K562 (cell line): ENCODE data around the gene ADGRL3. TPM values are rescaled to one million over a fixed set of nuclear protein-coding genes. Genes with fewer than 3 reads are reported as not detected.

Experiments used
- ATAC-seq: fragments of 200-7000 bp; cut with Tn5 transposase; 3 replicates; pipeline ENCODE4 v1.9.1; 2020; ENCODE audit warnings: moderate library complexity
- BruUV-seq: library from RNA; stranded (reverse); fragments of 400-500 nt; replicated peaks from 2 replicates; lab custom pipeline; 2021; lab: Mats Ljungman, UMichigan
- CTCF ChIA-PET: fragments of 300-600 bp; formaldehyde crosslinking; extraction: SDS; loops from one replicate; lab custom pipeline; 2021; ENCODE audit warnings: low intra/inter-chr PET ratio; lab: Yijun Ruan, JAX
- POLR2A ChIA-PET: fragments of 300-600, 350-650 bp; sonication (Branson Sonifier 250); formaldehyde crosslinking; extraction: SDS; loops from one replicate; lab custom pipeline; 2021; ENCODE audit warnings: antibody characterized with exemption, inconsistent platforms; lab: Yijun Ruan, JAX
- DNase-seq, 4 experiments: peaks; one replicate each; pipeline versions ENCODE4 v3.0.0 to v3.0.0-alpha.2; 2011 to 2018; ENCODE audit warnings: low spot score in 3 of 4, mixed read lengths in 3 of 4; ENCODE audit errors: extremely low read depth in 1 of 4
- FAIRE-seq: peaks from 2 replicates; lab custom pipeline; 2011; peaks lifted over from hg19 to GRCh38; lab: Jason Lieb, UNC
- H2AFZ ChIP-seq: 2 replicates; pipeline ENCODE4 v1.6.0; 2011; ENCODE audit warnings: low read depth, low read length, control low read depth, inconsistent platforms
- H3K27ac ChIP-seq: fragments of 200-600 bp; 3 replicates; pipeline ENCODE4 v1.8.0; 2011; ENCODE audit warnings: low read depth, mild to moderate bottlenecking, control low read depth, inconsistent platforms, low read length, moderate library complexity, mixed read lengths; ENCODE audit errors: extremely low read depth
- H3K27me3 ChIP-seq, 2 experiments: fragments of 300-600 bp in 1 of 2; 2 replicates in 1 of 2; 3 replicates in 1 of 2; pipeline versions ENCODE4 v1.6.0 to v1.8.0; 2011; ENCODE audit warnings: inconsistent platforms in 2 of 2, low read length in 2 of 2, mild to moderate bottlenecking in 1 of 2, mixed read lengths in 1 of 2, moderate library complexity in 1 of 2; ENCODE audit not compliant: control insufficient read depth in 2 of 2, insufficient read depth in 2 of 2
- H3K36me3 ChIP-seq: fragments of 300-600 bp; 3 replicates; pipeline ENCODE4 v1.8.0; 2011; ENCODE audit warnings: mild to moderate bottlenecking, low read length, inconsistent platforms; ENCODE audit not compliant: control insufficient read depth, insufficient read depth
- H3K4me1 ChIP-seq, 2 experiments: fragments of 200-600 bp in 1 of 2; replicated peaks in 1 of 2; 2 replicates in 1 of 2; 3 replicates in 1 of 2; pipeline versions ENCODE4 v1.5.1 to v1.8.0; 2011; ENCODE audit warnings: inconsistent platforms in 2 of 2, low read length in 2 of 2, mild to moderate bottlenecking in 1 of 2, mixed read lengths in 1 of 2, moderate library complexity in 1 of 2; ENCODE audit not compliant: control insufficient read depth in 2 of 2, insufficient read depth in 2 of 2
- H3K4me2 ChIP-seq: 2 replicates; pipeline ENCODE4 v1.6.1; 2011; ENCODE audit warnings: low read length, control low read depth, inconsistent platforms, mixed read lengths; ENCODE audit not compliant: insufficient read depth
- H3K4me3 ChIP-seq: fragments of 200-600 bp; sonication (generic), shearing (Covaris generic); 2 replicates; pipeline ENCODE4 v1.5.1; 2016; ENCODE audit warnings: control low read depth, inconsistent platforms
- H3K79me2 ChIP-seq: fragments of 200-600 bp; 3 replicates; pipeline ENCODE4 v1.8.0; 2011; ENCODE audit warnings: low read length, inconsistent platforms; ENCODE audit not compliant: control insufficient read depth, insufficient read depth
- H3K9ac ChIP-seq, 2 experiments: 2 replicates each; pipeline versions ENCODE4 v1.6.0 to v1.6.1; 2011; ENCODE audit warnings: low read depth in 2 of 2, low read length in 2 of 2, control low read depth in 1 of 2, inconsistent platforms in 1 of 2, mild to moderate bottlenecking in 1 of 2, mixed read lengths in 1 of 2; ENCODE audit not compliant: insufficient read depth in 1 of 2
- H3K9me1 ChIP-seq: one replicate; pipeline ENCODE4 v1.6.0; 2011; ENCODE audit warnings: inconsistent platforms, mild to moderate bottlenecking, low read length, moderate library complexity; ENCODE audit not compliant: control insufficient read depth, insufficient read depth
- H3K9me3 ChIP-seq: replicated peaks from 2 replicates; pipeline ENCODE4 v1.5.1; 2011; ENCODE audit warnings: low read depth, low read length, inconsistent platforms; ENCODE audit not compliant: control insufficient read depth, insufficient read depth
- H4K20me1 ChIP-seq: replicated peaks from 2 replicates; pipeline ENCODE4 v1.6.1; 2011; ENCODE audit warnings: low read length, inconsistent platforms, mixed read lengths; ENCODE audit not compliant: control insufficient read depth, insufficient read depth
- CC2D1A ChIP-seq: fragments of 450-650 bp; IDR thresholded peaks from 2 replicates; pipeline ENCODE4 v1.6.1; 2017; ENCODE audit warnings: mild to moderate bottlenecking
- COPS2 ChIP-seq: fragments of 450-650 bp; conservative IDR thresholded peaks from 2 replicates; pipeline ENCODE4 v1.6.1; 2016; ENCODE audit warnings: mild to moderate bottlenecking, moderate library complexity
- GABPB2 ChIP-seq: fragments of 250-450 bp; sonication (Bioruptor Pico); conservative IDR thresholded peaks from 2 replicates; pipeline ENCODE4 v1.5.1; 2021; ENCODE audit warnings: mild to moderate bottlenecking
- JUNB ChIP-seq: fragments of 450-650 bp; formaldehyde crosslinking; conservative IDR thresholded peaks from 2 replicates; pipeline ENCODE4 v1.4.0; 2020; ENCODE audit warnings: mild to moderate bottlenecking
- MEF2A ChIP-seq: IDR thresholded peaks from 2 replicates; pipeline ENCODE4 v1.6.1; 2011; ENCODE audit warnings: low read depth, mild to moderate bottlenecking, low read length, moderate library complexity; ENCODE audit not compliant: control insufficient read depth
- NBN ChIP-seq: fragments of 450-650 bp; IDR thresholded peaks from 2 replicates; pipeline ENCODE4 v1.6.1; 2016; ENCODE audit warnings: low read depth, mild to moderate bottlenecking
- SRSF3 ChIP-seq: fragments of 200-400 bp; formaldehyde crosslinking; IDR thresholded peaks from 2 replicates; pipeline ENCODE4 v1.6.1; 2016; ENCODE audit warnings: mild to moderate bottlenecking, low read length, moderate library complexity; ENCODE audit not compliant: insufficient read depth
- ZNF354B ChIP-seq: fragments of 250-450 bp; sonication (Bioruptor Pico); IDR thresholded peaks from 2 replicates; pipeline ENCODE4 v1.4.0; 2020
- WGBS: fragments of 100-300 bp; shearing (Covaris generic); methylation state at CpG from one replicate; pipeline ENCODE4 v1.1.6; 2016; ENCODE audit warnings: low coverage, mixed read lengths; ENCODE audit not compliant: insufficient coverage; ENCODE audit errors: missing lambda C conversion rate; 5-methylcytosine and 5-hydroxymethylcytosine counted together
- in situ Hi-C: fragments of 300-500 bp; cut with MboI; formaldehyde crosslinking; loops from 4 replicates; pipeline ENCODE4 v1.15.0; 2018; ENCODE audit warnings: inconsistent platforms, mixed read lengths
- intact Hi-C: fragments of 100-400 bp; cut with micrococcal nuclease; formaldehyde crosslinking; loops from 2 replicates; pipeline ENCODE4 v1.14.2; 2022
- polyA plus RNA-seq, 8 experiments: library from polyadenylated mRNA; depleted of rRNA in 4 of 8; stranded (reverse) in 5 of 8; unstranded in 3 of 8; fragments of >200 nt; fragmentation: Nextera tagmentation in 2 of 8; fragmentation: Illumina TruSeq in 1 of 8; extraction: Ambion mirVana in 2 of 8; extraction: Trizol in 1 of 8; gene quantifications; 2 replicates each; pipeline versions ENCODE4 v1.2.1 to v1.2.3, GENCODE V29; 2011 to 2014; ENCODE audit warnings: inconsistent platforms in 1 of 8, missing spikeins in 1 of 8
- total RNA-seq, 7 experiments: library from RNA; depleted of rRNA in 6 of 7; stranded (reverse); fragments of >200 nt in 6 of 7; fragmentation: Illumina TruSeq in 2 of 7; extraction: Trizol in 2 of 7; gene quantifications; 2 replicates each; pipeline versions ENCODE4 v1.2.1 to v1.2.3, GENCODE V29; 2011 to 2021; ENCODE audit warnings: low replicate concordance in 1 of 7
- TF ChIP-seq, protein P1 (sequence below): fragments of 450-650 bp; IDR thresholded peaks from 2 replicates; pipeline ENCODE4 v1.6.1; 2016; ENCODE audit warnings: borderline replicate concordance
- TF ChIP-seq, protein P2 (sequence below): fragments of 250-450 bp; sonication (Bioruptor Pico); IDR thresholded peaks from 2 replicates; pipeline ENCODE4 v1.5.0; 2021
- TF ChIP-seq, protein P3 (sequence below): fragments of 450-650 bp; conservative IDR thresholded peaks from 2 replicates; pipeline ENCODE4 v1.6.1; 2016; ENCODE audit warnings: missing genetic modification characterization, low read depth, mild to moderate bottlenecking, control low read depth, missing compliant biosample characterization
- TF ChIP-seq, protein P4 (sequence below), 3 experiments: IDR thresholded peaks in 2 of 3; conservative IDR thresholded peaks in 1 of 3; 2 replicates each; pipeline ENCODE4 v1.5.1; 2011 to 2012; ENCODE audit warnings: low read length in 3 of 3, mild to moderate bottlenecking in 3 of 3, control low read depth in 2 of 3, improper control_type of control experiment in 1 of 3, inconsistent platforms in 1 of 3, low read depth in 1 of 3, mixed read lengths in 1 of 3, moderate library complexity in 1 of 3; ENCODE audit not compliant: insufficient read depth in 2 of 3

The ADGRL3 gene
- total and polyA plus RNA-seq, 9 of the 15 experiments (the other 6 are each of a cell fraction or from before 2014, with no cell fraction given): 0.03 to 0.14 (median 0.04) TPM; not detected in 2

DNA sequence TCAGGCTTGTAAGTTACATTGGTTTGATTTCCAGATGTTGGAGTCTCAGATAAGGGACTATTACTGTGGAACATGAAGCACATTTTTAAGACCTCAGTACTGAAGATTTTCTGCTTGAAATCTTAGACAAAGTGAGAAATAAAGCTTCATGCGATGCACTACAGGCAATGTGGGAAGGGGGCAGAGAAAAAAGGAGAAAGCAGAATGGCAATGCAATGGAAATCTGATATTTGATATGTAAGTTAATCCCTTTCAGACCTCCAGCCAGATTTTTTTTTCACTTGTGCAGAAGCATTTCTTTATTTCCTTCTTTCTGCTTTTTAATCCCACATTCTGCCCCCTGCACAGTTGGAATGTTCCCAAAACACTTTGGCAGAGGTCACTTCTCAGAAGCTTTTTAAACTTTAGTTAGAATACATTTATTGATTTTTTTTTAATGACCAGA lies 174.3 kb downstream of the ADGRL3 start (continued):
- TF ChIP-seq, protein P1, sequence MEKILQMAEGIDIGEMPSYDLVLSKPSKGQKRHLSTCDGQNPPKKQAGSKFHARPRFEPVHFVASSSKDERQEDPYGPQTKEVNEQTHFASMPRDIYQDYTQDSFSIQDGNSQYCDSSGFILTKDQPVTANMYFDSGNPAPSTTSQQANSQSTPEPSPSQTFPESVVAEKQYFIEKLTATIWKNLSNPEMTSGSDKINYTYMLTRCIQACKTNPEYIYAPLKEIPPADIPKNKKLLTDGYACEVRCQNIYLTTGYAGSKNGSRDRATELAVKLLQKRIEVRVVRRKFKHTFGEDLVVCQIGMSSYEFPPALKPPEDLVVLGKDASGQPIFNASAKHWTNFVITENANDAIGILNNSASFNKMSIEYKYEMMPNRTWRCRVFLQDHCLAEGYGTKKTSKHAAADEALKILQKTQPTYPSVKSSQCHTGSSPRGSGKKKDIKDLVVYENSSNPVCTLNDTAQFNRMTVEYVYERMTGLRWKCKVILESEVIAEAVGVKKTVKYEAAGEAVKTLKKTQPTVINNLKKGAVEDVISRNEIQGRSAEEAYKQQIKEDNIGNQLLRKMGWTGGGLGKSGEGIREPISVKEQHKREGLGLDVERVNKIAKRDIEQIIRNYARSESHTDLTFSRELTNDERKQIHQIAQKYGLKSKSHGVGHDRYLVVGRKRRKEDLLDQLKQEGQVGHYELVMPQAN: no peak
- TF ChIP-seq MEF2A (no peak), SRSF3 (no peak), ZNF354B (no peak)

DNA sequence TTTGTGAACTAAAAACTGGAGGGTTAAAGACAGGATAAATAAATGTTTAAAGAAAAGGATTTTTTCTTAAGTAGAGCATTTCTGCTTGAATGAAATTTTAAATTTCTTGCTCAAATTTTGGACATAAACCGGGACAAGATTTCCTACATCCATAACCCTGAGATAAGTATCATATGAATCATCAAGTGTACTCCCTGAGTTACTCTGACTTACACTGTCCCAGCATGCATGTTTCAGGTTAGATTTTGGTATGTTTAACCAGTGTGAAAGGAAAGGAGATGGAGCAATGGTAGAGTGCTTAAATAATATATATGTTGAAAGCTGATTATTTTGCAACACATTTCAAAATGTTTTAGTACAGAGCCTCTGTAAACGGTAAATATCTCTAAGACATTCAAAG lies 175.2 kb downstream of the ADGRL3 start:
- H3K27me3 ChIP-seq: no peaks in the 10 kb centered on the region
- intact Hi-C loops: no loop called here
- FAIRE-seq: no peak
- BruUV-seq: no TSS peak
- no peak for DNase-seq
- 0% methylated on average over 2 of the region's 2 CpGs for WGBS
- no peaks in the 10 kb centered on the region for H3K9me1 ChIP-seq
- H3K4me3 ChIP-seq: no peak overlapping the region
- H3K9ac ChIP-seq: no peak overlapping the region
- no peaks in the 10 kb centered on the region for H4K20me1 ChIP-seq
- in situ Hi-C loops: no loop called here
- CTCF ChIA-PET: interaction anchor here (0.7 kb wide), 1 partner anchor 760 kb away, joined by 3 read pairs; no protein-coding TSS in a partner anchor
- ATAC-seq: no peak
- no peak overlapping the region for H2AFZ ChIP-seq
- no peak overlapping the region for H3K4me2 ChIP-seq
- H3K79me2 ChIP-seq: no peaks in the 10 kb centered on the region
- H3K36me3 ChIP-seq: no peaks in the 10 kb centered on the region
- H3K9me3 ChIP-seq: 0 out of 2 replicates have a peak, but pooled peaks cover 2% of the 10 kb centered on the region
- no peaks in the 10 kb centered on the region for H3K4me1 ChIP-seq
- no peak for TF ChIP-seq JUNB (CRISPR knock-in tag)
- TF ChIP-seq, protein P2, sequence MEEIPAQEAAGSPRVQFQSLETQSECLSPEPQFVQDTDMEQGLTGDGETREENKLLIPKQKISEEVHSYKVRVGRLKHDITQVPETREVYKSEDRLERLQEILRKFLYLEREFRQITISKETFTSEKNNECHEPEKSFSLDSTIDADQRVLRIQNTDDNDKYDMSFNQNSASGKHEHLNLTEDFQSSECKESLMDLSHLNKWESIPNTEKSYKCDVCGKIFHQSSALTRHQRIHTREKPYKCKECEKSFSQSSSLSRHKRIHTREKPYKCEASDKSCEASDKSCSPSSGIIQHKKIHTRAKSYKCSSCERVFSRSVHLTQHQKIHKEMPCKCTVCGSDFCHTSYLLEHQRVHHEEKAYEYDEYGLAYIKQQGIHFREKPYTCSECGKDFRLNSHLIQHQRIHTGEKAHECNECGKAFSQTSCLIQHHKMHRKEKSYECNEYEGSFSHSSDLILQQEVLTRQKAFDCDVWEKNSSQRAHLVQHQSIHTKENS (CRISPR knock-in tag): no peak
- no peak for TF ChIP-seq NBN
- no peak for TF ChIP-seq COPS2
- TF ChIP-seq, protein P3, sequence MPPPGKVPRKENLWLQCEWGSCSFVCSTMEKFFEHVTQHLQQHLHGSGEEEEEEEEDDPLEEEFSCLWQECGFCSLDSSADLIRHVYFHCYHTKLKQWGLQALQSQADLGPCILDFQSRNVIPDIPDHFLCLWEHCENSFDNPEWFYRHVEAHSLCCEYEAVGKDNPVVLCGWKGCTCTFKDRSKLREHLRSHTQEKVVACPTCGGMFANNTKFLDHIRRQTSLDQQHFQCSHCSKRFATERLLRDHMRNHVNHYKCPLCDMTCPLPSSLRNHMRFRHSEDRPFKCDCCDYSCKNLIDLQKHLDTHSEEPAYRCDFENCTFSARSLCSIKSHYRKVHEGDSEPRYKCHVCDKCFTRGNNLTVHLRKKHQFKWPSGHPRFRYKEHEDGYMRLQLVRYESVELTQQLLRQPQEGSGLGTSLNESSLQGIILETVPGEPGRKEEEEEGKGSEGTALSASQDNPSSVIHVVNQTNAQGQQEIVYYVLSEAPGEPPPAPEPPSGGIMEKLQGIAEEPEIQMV: no peak
- TF ChIP-seq CC2D1A: no peak
- TF ChIP-seq, protein P4, sequence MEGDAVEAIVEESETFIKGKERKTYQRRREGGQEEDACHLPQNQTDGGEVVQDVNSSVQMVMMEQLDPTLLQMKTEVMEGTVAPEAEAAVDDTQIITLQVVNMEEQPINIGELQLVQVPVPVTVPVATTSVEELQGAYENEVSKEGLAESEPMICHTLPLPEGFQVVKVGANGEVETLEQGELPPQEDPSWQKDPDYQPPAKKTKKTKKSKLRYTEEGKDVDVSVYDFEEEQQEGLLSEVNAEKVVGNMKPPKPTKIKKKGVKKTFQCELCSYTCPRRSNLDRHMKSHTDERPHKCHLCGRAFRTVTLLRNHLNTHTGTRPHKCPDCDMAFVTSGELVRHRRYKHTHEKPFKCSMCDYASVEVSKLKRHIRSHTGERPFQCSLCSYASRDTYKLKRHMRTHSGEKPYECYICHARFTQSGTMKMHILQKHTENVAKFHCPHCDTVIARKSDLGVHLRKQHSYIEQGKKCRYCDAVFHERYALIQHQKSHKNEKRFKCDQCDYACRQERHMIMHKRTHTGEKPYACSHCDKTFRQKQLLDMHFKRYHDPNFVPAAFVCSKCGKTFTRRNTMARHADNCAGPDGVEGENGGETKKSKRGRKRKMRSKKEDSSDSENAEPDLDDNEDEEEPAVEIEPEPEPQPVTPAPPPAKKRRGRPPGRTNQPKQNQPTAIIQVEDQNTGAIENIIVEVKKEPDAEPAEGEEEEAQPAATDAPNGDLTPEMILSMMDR (IDR thresholded peaks at IDR 0.05 in 2 of 3, conservative IDR thresholded peaks at IDR 0.05 in 1 of 3; ENCODE audit: insufficient read depth in 2 of 3, low read depth in 1 of 3, low read length in 3 of 3): no peak
- TF ChIP-seq GABPB2: no peak
- TF ChIP-seq, all 486 proteins: peak for 0
- POLR2A ChIA-PET: no interaction called here
- no peak overlapping the region for H3K27ac ChIP-seq
